Stimulated activated CD8-positive, alpha-beta memory T cell treated with anti-CD3 and anti-CD28 coated beads, Interleukin-15, amount 100 ng/mL, for 48 hours (primary cell): Measurements from ENCODE around the gene RRN3.
"Not testable (repeated sequence)": the region's sequence is repeated elsewhere in the genome, so short reads cannot be mapped to it uniquely, and the experiment has no call there.

Experiments used
- DNase-seq, 2 donors: peaks; one replicate each; pipeline ENCODE4 v3.0.0-alpha.2; 2020; ENCODE audit warnings: low read depth in 2 of 2

Gene RRN3

DNA sequence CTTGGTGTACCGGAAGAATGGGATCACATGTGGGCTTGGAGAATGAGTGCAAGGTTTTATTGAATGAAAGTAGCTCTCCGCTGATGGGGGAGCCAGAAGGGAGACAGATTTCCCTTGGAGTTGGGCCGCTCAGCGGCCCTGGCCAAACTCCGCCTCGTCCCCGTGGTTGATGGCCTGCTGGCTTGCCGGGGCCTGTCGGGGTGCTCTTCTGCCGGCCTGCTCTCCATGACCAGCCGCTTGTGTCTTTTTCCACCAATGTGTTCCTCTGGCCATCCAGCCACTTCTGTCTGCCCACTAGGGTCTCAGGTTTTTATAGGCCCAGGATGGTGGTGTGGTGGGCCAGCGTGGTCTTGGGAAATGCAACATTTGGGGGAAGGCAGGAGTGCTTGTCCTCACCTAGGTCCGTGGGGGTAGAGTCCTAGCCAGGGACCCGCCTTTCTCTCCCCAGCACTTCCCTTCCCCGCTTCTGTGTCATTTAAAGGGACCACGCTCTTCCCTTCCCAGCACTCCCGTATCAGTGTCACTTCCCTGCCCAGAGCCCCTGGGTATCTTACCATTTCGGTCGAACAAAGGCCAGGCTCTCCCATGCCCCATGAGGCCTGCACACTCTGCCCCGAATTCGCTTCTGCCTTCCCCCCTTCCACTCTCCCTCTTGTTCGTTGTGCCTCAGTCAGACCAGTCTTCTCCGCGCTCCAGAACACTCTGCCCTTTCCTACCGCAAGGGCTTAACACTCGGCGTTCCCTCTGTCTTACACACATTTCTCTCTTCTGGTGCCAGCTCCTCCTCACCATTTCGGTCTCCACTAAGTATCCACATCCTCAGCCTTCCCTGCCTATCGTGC lies 66.3 kb downstream of the RRN3 start:
- not testable (repeated sequence) for DNase-seq

DNA sequence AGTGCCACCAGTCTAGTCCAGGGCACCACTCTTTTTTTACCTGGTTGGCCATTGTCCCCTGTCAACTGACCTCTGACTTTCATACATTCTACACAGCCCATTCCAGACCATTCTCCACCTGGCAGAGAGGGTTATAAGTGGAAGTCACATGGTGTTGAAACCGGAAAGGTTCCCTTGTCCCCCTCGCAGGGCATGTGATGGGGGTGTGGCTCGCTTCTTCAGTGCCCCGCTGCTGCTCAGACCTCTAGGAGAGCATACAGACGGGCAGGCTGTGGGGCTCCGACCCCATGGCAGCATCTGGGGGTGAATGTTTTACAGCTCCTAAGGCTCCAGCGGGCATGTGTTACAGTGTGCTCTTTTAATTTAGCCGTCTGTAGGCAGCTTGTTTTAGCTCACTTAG lies 67.0 kb downstream of the RRN3 start:
- not testable (repeated sequence) for DNase-seq

DNA sequence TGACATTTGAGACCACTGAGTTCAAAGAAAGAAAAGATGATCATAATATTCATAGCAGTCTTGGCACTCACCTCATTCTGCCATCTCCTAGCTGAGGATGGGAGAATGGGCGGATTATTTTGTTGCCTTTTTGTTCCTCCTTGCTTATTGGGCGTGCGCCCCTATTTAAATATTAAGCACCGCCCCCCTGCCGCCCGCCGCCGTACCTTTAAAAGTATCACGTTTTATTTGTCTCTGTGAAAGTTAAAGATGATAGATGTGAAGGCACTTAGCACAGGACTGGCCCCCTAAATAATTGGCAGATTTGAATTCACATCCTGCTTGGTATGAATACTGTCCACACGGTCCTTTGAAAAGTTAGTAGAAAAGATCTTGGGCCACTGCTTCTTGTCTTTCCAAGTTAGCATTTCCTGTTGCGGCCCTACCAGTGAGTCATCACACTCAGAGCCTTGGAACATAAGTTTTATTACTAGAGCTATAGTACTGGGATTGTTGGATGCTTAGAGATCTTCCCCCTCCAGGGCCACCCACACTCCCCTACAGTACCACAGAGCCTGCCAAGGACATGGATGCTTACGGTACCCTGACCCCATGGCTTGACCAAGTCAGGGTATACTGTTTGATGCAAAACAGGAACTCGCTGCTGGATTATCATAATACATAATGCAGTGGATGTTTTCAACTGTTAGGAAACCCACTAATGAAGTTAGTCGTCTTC lies 68.7 kb downstream of the RRN3 start:
- not testable (repeated sequence) for DNase-seq

DNA sequence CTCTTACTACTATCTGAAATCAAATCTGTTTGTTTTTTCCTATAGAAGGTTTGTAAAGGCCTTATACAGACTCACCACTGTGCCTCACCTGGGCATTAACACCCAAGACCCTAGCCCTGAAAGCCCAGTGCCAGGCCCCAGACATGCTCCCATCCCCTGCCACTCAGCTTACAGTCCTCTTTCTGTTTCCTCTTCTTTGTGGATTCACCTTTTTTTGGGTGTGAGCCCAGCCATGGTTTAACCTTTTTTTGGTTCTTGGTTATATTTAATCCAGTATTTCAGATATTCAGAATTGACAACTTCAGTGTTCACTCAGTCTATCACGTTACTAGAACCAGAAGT lies 69.2 kb downstream of the RRN3 start:
- not testable (repeated sequence) for DNase-seq

DNA sequence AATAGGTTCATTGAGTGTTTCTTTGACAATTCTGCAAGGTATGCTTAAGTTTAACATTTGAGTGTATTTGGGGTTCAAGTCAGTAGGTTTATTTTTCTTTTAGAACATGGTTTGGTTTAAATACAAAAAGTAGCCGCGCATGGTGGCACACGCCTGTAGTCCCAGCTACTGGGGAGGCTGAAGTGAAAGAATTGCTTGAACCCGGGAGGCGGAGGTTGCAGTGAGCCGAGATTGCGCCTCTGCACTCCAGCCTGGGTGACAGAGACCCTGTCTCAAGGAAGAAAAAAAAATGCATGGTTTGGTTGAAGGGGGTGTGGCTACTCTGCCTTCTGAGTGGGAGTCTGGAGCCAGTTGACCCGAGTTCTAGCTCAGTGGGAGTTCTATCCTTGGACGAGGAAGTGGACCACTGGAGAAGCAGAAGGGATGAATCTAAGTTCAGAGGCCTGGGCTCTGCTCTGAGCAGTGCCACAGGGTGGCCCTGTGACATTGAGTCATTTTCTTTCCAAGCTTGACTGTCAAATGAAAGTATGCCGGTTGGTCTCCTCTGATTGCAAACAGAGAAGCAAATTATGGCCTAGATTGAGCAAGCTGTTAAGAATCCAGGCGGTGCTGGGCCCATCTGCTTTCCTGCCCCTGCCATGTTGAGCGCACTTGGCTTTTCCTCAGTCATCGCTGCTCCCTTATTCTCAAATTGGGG lies 70.5 kb downstream of the RRN3 start:
- not testable (repeated sequence) for DNase-seq

DNA sequence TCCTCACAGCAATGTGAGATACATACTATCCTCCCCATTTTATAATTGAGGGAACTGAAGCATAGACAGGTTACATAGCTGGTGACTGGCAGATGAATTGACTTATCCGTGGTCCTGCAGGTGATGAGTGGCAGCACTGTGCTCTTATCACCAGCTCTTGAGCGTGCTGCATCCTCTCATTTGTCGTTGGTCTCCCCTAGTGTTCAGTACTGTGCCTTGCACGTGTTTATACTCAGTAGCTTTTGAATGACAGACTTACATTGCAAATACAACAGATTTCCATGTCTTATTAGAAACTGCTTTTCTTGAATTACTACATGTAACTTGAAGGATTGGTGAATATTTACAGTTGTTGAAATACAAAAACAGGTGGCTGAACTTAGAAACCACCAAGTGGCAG lies 71.9 kb downstream of the RRN3 start:
- peak in 1 of 2 donors; percentile 23 for DNase-seq

DNA sequence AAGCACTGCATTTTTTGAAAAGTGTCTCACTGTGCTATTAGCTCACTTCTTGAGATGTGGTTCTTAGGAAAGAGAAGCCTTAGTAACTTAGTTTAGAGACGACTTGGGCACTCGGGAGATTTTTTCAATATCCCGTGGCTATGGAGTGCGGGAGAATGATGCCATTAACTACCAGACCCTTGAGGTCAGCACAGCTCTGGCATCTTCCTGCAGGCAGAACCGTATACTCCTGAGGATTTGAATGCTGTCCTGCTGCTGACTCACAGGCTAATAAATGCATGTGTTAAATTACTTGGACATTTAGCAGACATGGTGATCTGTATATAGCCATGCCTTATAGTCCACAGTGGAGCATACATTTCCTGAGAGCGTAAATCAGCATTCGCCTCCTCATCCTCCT lies 72.6 kb downstream of the RRN3 start:
- not testable (repeated sequence) for DNase-seq

DNA sequence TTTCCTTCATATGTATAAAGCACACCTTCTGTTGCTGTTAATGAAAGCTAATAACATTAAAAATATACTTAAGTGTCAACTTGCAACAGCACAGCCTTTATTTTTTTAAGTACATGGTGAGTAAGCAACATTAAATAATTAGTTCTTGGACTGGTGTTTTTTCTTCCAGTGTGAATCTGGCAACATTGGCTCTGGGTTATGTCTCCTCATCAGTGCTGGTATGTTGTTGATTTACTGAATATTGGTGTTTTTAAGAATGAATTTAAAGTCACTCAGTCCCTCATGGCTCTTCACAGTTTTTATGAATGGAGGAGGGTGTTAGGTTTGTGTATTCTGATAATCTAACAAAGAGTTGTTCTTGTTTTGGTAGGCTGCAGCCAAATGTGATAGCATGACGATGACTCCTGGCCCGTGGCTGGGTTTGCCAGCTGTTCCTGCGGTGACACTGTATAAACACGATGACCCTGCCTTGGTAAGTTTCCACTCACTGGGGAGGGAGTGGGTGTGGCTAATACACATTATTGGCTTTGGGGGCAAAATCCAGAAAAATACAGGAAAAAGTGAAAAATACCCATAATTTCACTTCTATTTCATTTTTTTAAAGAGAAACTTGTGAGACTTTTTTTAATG lies 77.0 kb downstream of the RRN3 start:
- DNase-seq, result not testable (repeated sequence)

DNA sequence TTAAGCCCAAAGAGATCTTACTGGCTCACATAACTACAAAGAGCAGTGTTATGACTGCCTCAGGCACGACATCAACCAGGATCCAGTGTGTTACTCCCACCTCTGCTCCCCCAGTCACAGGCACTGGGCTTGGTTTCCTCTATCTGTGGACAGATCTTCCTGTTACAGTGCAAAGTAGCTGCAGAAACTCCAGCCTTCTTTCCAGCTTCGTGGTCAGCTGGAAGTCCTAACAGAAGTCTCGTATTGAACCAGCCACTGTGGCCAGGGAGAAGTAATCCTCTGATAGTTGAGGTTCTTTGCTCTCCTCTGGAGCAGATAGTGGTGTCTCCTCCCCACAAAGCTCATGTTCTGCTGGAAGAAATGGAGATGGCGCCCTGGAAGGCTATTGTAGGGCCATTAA lies 77.7 kb downstream of the RRN3 start:
- not testable (repeated sequence) for DNase-seq

DNA sequence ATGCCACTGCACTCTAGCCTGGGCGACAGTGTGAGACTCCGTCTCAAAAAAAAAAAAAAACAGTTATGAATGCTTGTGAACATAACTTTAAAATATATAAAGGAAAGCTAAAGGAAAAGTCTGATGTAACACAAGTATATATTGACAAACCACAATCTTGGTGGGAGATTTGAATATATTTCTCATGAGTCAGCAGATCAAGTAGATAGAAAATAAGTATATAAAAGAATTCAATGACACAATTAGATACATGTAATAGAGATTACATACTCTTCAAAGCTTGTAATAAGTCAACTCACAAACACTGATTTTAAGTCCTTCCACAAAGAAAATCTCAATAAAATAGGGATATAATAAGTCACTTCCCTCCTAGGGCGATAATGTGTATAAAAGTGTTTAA lies 78.4 kb downstream of the RRN3 start:
- DNase-seq, result not testable (repeated sequence)

DNA sequence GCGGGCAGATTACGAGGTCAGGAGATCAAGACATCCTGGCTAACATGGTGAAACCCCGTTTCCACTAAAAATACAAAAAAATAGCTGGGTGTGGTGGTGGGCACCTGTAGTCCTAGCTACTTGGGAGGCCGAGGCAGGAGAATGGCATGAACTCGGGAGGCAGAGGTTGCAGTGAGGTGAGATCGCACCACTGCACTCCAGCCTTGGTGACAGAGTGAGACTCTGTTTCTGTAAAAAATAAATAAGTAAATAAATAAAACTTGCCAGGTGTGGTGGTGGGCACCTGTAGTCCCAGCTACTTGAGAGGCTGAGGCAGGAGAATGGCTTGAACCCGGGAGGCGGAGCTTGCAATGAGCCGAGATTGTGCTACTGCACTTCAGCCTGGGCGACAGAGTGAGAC lies 81.1 kb downstream of the RRN3 start:
- DNase-seq, result not testable (repeated sequence)
